Aorta (tissue), 5 donors: ENCODE measurements around the gene MED12L. TPM values are rescaled to one million over a fixed set of nuclear protein-coding genes. Genes with fewer than 3 reads are reported as not detected.

Experiments
- ATAC-seq: fragments of 200-7000 bp; cut with Tn5 transposase; one replicate; pipeline ENCODE4 v1.9.1; 2022; ENCODE audit warnings: moderate library complexity; ENCODE audit not compliant: low FRiP score
- DNase-seq, 2 donors: peaks; one replicate each; pipeline ENCODE4 v3.0.0-alpha.2; 2020
- H3K27ac ChIP-seq, 2 donors: one replicate each; pipeline ENCODE4 v1.5.1; 2013; ENCODE audit warnings: low read length in 2 of 2, mild to moderate bottlenecking in 2 of 2, moderate library complexity in 2 of 2, control low read depth in 1 of 2, inconsistent platforms in 1 of 2, low read depth in 1 of 2
- H3K27me3 ChIP-seq, 2 donors: one replicate each; pipeline ENCODE4 v1.6.1; 2013; ENCODE audit warnings: control low read depth in 1 of 2, low read length in 1 of 2, mild to moderate bottlenecking in 1 of 2, moderate library complexity in 1 of 2; ENCODE audit not compliant: insufficient read depth in 2 of 2, control insufficient read depth in 1 of 2
- H3K36me3 ChIP-seq, 2 donors: one replicate each; pipeline ENCODE4 v1.6.1; 2013; ENCODE audit warnings: control low read depth in 1 of 2, low read length in 1 of 2, mild to moderate bottlenecking in 1 of 2; ENCODE audit not compliant: insufficient read depth in 2 of 2, control insufficient read depth in 1 of 2
- H3K4me1 ChIP-seq, 2 donors: one replicate each; pipeline ENCODE4 v1.6.1; 2013; ENCODE audit warnings: low read length in 2 of 2, control low read depth in 1 of 2, mild to moderate bottlenecking in 1 of 2, moderate library complexity in 1 of 2; ENCODE audit not compliant: insufficient read depth in 2 of 2, control insufficient read depth in 1 of 2
- H3K4me3 ChIP-seq, 2 donors: one replicate each; pipeline ENCODE4 v1.5.1; 2013; ENCODE audit warnings: low read length in 2 of 2, control low read depth in 1 of 2, mild to moderate bottlenecking in 1 of 2
- H3K9me3 ChIP-seq: one replicate; pipeline ENCODE4 v1.6.1; 2013; ENCODE audit warnings: mild to moderate bottlenecking, low read length; ENCODE audit not compliant: control insufficient read depth
- WGBS, 2 donors: extraction: QIAGEN DNeasy Blood & Tissue Kit; methylation state at CpG; one replicate each; pipeline ENCODE4 v1.1.7; 2013; 5-methylcytosine and 5-hydroxymethylcytosine counted together
- intact Hi-C, 2 donors: fragments of 100-400 bp; cut with DNase I; formaldehyde crosslinking; loops; one replicate each; pipeline versions ENCODE4 v1.14.2 to v1.15.0; 2022
- polyA plus RNA-seq, 2 donors: library from polyadenylated mRNA; stranded (reverse); fragments of 200-250 nt; gene quantifications; one replicate each; pipeline ENCODE4 v1.2.3, GENCODE V29; 2013
- total RNA-seq, 2 donors: library from RNA; stranded (reverse); fragmentation: NEBNext Ultra II Directional; extraction: Animal tissue kit (Norgen Biotek cat#: 25700); gene quantifications; one replicate each; pipeline ENCODE4 v1.2.1, GENCODE V29; 2021
- donor health status: healthy with polysubstance abuse.
- donor health status: Bipolar disorder and iron deficiency.
- donor health status: DM: no; HTN: no; CAD: no.
- donor health status: DM: no; HTN: no; CAD: no.
- donor health status: DM: yes; HTN: yes; CAD: no.

MED12L gene
- total and polyA plus RNA-seq, 4 donors = 1.1 to 2.3 TPM; not detected in 2

GRCh38 chr3:151213151-151213550 lies 127.7 kb downstream of the MED12L start:
- Histone ChIP-seq H3K9me3 (no peaks in the 10 kb centered on the region), H3K27ac (no peak overlapping the region), H3K4me3 (no peak overlapping the region), H3K36me3 (no peaks in the 10 kb centered on the region), H3K27me3 (no peaks in the 10 kb centered on the region), H3K4me1 (peaks cover 0 to 3% of the 10 kb centered on the region in 2 donors)
- DNase-seq (no peak), ATAC-seq (no peak)
- intact Hi-C loops = no loop called here
- WGBS, 2 donors = 80 to 85% methylated on average over 4 of the region's 4 CpGs

GRCh38 chr3:151213881-151214280 lies 128.4 kb downstream of the MED12L start:
- Histone ChIP-seq H3K27ac (no peak overlapping the region), H3K27me3 (no peaks in the 10 kb centered on the region), H3K4me1 (peaks cover 0 to 3% of the 10 kb centered on the region in 2 donors), H3K36me3 (no peaks in the 10 kb centered on the region), H3K9me3 (no peaks in the 10 kb centered on the region), H3K4me3 (no peak overlapping the region)
- intact Hi-C loops = no loop called here
- ATAC-seq (no peak), DNase-seq (no peak)
- 95% methylated on average over 5 of the region's 5 CpGs for WGBS, 2 donors

- peaks cover 0 to 3% of the 10 kb centered on the region in 2 donors for H3K4me1 ChIP-seq
- H3K36me3 ChIP-seq = no peaks in the 10 kb centered on the region
- ATAC-seq = no peak
- H3K27ac ChIP-seq = no peak overlapping the region
- WGBS, 2 donors = 94 to 95% methylated on average over 1 of the region's 1 CpG
- no peaks in the 10 kb centered on the region for H3K9me3 ChIP-seq
- intact Hi-C loops = no loop called here
- H3K27me3 ChIP-seq = no peaks in the 10 kb centered on the region
- H3K4me3 ChIP-seq = no peak overlapping the region
- no peak for DNase-seq
These were observed 129.0 kb downstream of the MED12L start for GRCh38 chr3:151214459-151214858.

- ATAC-seq (no peak), DNase-seq (no peak)
- no peaks in the 10 kb centered on the region for H3K9me3 ChIP-seq
- H3K27me3 ChIP-seq = no peaks in the 10 kb centered on the region
- 43 to 50% methylated on average over 3 of the region's 3 CpGs for WGBS, 2 donors
- no peaks in the 10 kb centered on the region for H3K36me3 ChIP-seq
- H3K4me3 ChIP-seq = no peak overlapping the region
- peaks cover 0 to 3% of the 10 kb centered on the region in 2 donors for H3K4me1 ChIP-seq
- no peak overlapping the region for H3K27ac ChIP-seq
- intact Hi-C loops = no loop called here
These were observed 131.5 kb downstream of the MED12L start for GRCh38 chr3:151216641-151217607.

- Histone ChIP-seq H3K4me3 (no peak overlapping the region), H3K27ac (no peak overlapping the region), H3K4me1 (peaks cover 0 to 3% of the 10 kb centered on the region in 2 donors), H3K36me3 (no peaks in the 10 kb centered on the region), H3K27me3 (no peaks in the 10 kb centered on the region), H3K9me3 (no peaks in the 10 kb centered on the region)
- no peak for DNase-seq
- intact Hi-C loops = no loop called here
- 11 to 28% methylated on average over 1 of the region's 1 CpG for WGBS, 2 donors
- ATAC-seq = no peak
These were observed 132.7 kb downstream of the MED12L start for GRCh38 chr3:151218136-151218535.

GRCh38 chr3:151219056-151219455 lies 133.6 kb downstream of the MED12L start:
- Histone ChIP-seq H3K4me1 (peaks cover 0 to 3% of the 10 kb centered on the region in 2 donors), H3K27ac (no peak overlapping the region), H3K4me3 (no peak overlapping the region), H3K27me3 (no peaks in the 10 kb centered on the region), H3K36me3 (no peaks in the 10 kb centered on the region), H3K9me3 (no peaks in the 10 kb centered on the region)
- ATAC-seq = no peak
- 12 to 40% methylated on average over 1 of the region's 1 CpG for WGBS, 2 donors
- intact Hi-C loops = no loop called here
- no peak for DNase-seq

- Histone ChIP-seq H3K27ac (no peak overlapping the region), H3K4me3 (no peak overlapping the region), H3K9me3 (no peaks in the 10 kb centered on the region), H3K4me1 (no peaks in the 10 kb centered on the region), H3K27me3 (no peaks in the 10 kb centered on the region), H3K36me3 (no peaks in the 10 kb centered on the region)
- ATAC-seq (no peak), DNase-seq (no peak)
- WGBS, 2 donors = 95 to 99% methylated on average over 4 of the region's 4 CpGs
- intact Hi-C loops = no loop called here
These were observed 138.9 kb downstream of the MED12L start for GRCh38 chr3:151224268-151224866.

GRCh38 chr3:151225040-151225975 lies 139.8 kb downstream of the MED12L start:
- Histone ChIP-seq H3K27ac (no peak overlapping the region), H3K36me3 (no peaks in the 10 kb centered on the region)
- no peak for ATAC-seq

More at GRCh38 chr3:151225040-151225975, 139.8 kb downstream of the MED12L start:
- Histone ChIP-seq H3K4me3 (no peak overlapping the region), H3K27me3 (no peaks in the 10 kb centered on the region), H3K9me3 (no peaks in the 10 kb centered on the region), H3K4me1 (no peaks in the 10 kb centered on the region)
- intact Hi-C loops = loop anchor here (5.0 kb wide), 2 partner anchors 58 to 102 kb away; partner anchors contain the start of gene P2RY13 (in 1 of the 2)
- WGBS, 2 donors = 79 to 90% methylated on average over 9 of the region's 9 CpGs
- no peak for DNase-seq
